Measurements from ENCODE around the gene GSTT2. TPM values are rescaled to one million over a fixed set of nuclear protein-coding genes. Genes with fewer than 3 reads are reported as not detected.

Gene GSTT2
- total RNA-seq, 1 donor from 2014 or later: not detected

DNA sequence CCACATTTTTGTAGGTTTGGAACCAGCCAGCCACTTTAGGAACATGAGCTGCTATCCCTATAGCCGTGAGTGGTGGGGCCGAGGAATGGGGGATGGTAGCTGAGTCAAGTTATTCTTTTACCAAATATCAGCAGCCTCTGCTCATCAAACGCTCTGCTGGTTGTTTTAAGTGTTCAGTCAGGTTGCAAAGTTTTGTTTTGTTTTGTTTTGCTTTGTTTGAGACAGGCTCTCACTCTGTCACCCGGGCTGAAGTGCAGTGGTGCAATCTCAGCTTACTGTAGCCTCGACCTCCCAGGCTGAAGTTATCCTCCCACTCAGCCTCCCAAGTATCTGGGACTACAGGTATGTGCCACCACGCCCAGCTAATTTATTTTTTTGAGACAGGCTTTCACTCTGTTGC lies 45.5 kb downstream of the GSTT2 start:
- no peak overlapping the region for H3K4me3 Mint-ChIP-seq
- peaks cover 33% of the 10 kb centered on the region for H3K4me1 Mint-ChIP-seq (ENCODE audit: low read depth)
- no peaks in the 10 kb centered on the region for H3K27me3 Mint-ChIP-seq (ENCODE audit: insufficient read depth)
- no peak for DNase-seq (ENCODE audit: low spot score)
- intact Hi-C loops (cut with micrococcal nuclease): no loop called here
- H3K9me3 Mint-ChIP-seq: no peaks in the 10 kb centered on the region
- H3K36me3 Mint-ChIP-seq (ENCODE audit: low read depth): peaks cover 26% of the 10 kb centered on the region
- no peak overlapping the region for H3K27ac Mint-ChIP-seq

DNA sequence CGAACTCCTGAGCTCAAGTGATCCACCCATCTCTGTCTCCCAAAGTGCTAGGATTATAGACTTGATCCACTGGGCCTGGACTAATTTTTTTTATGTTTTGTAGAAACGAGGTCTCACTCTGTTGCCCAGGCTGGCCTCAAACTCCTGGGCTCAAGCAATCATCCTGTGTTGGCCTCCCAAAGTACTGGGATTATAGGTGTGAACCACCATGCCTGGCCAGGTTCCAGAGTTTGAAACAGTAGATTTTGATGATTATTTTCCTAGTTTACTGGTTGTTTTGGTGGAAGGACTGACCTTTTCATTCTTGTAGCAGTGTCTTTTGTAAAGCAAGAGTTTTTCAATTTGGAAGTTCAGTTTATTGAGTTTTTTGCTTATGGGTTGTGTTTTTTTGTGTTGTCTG lies 46.1 kb downstream of the GSTT2 start:
- Mint-ChIP-seq H3K4me3 (no peak overlapping the region), H3K9me3 (no peaks in the 10 kb centered on the region), H3K36me3 (ENCODE audit: low read depth) (peaks cover 30% of the 10 kb centered on the region), H3K27ac (no peak overlapping the region), H3K27me3 (ENCODE audit: insufficient read depth) (no peaks in the 10 kb centered on the region), H3K4me1 (ENCODE audit: low read depth) (peaks cover 33% of the 10 kb centered on the region)
- intact Hi-C loops (cut with micrococcal nuclease): no loop called here
- DNase-seq (ENCODE audit: low spot score): no peak

DNA sequence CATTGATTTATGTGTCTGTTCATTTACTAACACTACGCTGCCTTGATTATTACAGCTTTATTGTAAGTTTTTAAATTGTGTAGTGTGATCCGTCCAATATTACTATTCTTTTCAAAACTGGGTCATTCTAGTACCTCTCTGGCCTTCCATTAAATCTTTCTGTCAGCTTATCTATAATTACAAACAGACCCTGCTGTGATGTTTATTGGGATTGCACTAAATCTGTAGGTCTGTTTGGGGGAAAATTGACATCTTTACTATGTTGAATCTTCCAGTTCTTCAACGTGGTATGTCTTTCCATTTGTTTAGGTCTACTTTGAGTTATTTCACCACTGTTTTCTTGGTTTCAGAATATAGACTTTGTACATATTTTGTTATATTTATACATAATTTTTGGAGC lies 46.8 kb downstream of the GSTT2 start:
- Mint-ChIP-seq H3K27ac (no peak overlapping the region), H3K4me3 (no peak overlapping the region), H3K36me3 (ENCODE audit: low read depth) (peaks cover 28% of the 10 kb centered on the region), H3K9me3 (no peaks in the 10 kb centered on the region), H3K27me3 (ENCODE audit: insufficient read depth) (no peaks in the 10 kb centered on the region), H3K4me1 (ENCODE audit: low read depth) (peaks cover 33% of the 10 kb centered on the region)
- no peak for DNase-seq (ENCODE audit: low spot score)
- intact Hi-C loops (cut with micrococcal nuclease): no loop called here

DNA sequence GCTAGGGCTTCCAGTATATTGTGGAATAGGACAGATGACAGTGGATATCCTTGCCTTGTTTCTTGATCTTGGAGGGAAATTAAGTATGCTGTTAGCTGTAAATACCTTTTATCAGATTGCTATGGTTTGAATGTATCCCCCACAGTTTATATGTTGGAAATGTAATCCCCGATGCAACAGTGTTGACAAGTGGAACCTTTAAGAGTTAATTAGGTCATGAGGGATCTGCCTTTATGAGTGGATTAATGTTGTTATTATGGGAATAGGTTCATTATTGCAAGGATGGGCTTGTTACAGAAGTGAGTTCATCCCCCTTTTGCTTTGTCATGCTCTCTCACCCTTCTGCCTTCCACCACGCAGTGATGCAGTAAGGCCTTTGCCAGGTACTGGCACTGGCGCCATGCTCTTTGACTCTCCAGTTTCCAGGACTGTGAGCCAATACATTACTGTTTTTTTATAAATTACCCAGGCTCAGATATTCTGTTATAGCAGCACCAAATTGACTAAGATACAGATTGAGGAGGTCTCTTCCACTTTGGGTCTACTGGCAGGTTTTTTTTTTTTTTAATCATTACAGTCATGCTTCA lies 47.5 kb downstream of the GSTT2 start:
- intact Hi-C loops (cut with micrococcal nuclease): no loop called here
- H3K36me3 Mint-ChIP-seq (ENCODE audit: low read depth): peaks cover 30% of the 10 kb centered on the region
- peaks cover 33% of the 10 kb centered on the region for H3K4me1 Mint-ChIP-seq (ENCODE audit: low read depth)
- no peak for DNase-seq (ENCODE audit: low spot score)
- no peak overlapping the region for H3K4me3 Mint-ChIP-seq
- H3K9me3 Mint-ChIP-seq: no peaks in the 10 kb centered on the region
- no peaks in the 10 kb centered on the region for H3K27me3 Mint-ChIP-seq (ENCODE audit: insufficient read depth)
- H3K27ac Mint-ChIP-seq: no peak overlapping the region

DNA sequence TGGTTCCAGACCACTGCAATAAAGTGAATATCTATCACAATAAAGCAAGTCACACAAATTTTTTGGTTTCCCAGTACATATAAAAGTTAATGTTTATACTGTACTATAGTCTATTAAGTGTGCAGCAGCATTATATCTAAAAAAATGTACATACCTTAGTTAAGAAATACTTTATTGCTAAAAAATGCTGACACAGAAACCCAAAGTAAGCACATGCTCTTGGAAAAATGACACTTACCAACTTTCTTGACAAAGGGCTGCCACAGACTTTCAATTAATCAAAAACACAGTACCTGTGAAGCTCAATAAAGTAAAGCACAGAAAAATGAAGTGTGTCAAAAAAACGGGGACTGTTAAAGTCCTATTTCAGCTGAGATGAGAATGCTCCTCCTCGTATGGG lies 48.1 kb downstream of the GSTT2 start:
- Mint-ChIP-seq H3K4me3 (no peak overlapping the region), H3K9me3 (no peaks in the 10 kb centered on the region), H3K36me3 (ENCODE audit: low read depth) (peaks cover 29% of the 10 kb centered on the region), H3K27me3 (ENCODE audit: insufficient read depth) (no peaks in the 10 kb centered on the region), H3K27ac (no peak overlapping the region), H3K4me1 (ENCODE audit: low read depth) (peaks cover 30% of the 10 kb centered on the region)
- intact Hi-C loops (cut with micrococcal nuclease): no loop called here
- DNase-seq (ENCODE audit: low spot score): no peak

DNA sequence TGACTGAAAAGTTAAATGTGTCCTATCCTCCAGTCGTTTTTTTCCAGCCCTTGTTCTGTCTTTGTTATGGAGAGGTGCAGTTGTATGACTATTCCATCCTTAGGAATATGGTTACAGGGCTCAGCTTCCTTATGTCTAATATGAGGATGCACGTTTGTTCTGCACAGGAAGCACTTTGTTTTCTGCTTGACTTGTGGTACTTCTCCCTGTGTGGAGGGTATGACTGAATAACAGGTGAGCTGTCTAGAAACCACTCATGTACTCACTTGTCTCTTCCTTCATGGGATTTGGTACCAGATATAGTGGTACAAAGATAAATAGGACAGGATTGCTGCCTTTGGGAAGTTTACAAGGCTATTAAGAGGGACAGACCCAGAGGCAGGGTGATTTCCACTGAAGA lies 48.6 kb downstream of the GSTT2 start:
- no peak for DNase-seq (ENCODE audit: low spot score)
- Mint-ChIP-seq H3K36me3 (ENCODE audit: low read depth) (peaks cover 25% of the 10 kb centered on the region), H3K9me3 (no peaks in the 10 kb centered on the region), H3K27me3 (ENCODE audit: insufficient read depth) (no peaks in the 10 kb centered on the region), H3K4me1 (ENCODE audit: low read depth) (peaks cover 24% of the 10 kb centered on the region), H3K27ac (no peak overlapping the region), H3K4me3 (no peak overlapping the region)
- intact Hi-C loops (cut with micrococcal nuclease): no loop called here

DNA sequence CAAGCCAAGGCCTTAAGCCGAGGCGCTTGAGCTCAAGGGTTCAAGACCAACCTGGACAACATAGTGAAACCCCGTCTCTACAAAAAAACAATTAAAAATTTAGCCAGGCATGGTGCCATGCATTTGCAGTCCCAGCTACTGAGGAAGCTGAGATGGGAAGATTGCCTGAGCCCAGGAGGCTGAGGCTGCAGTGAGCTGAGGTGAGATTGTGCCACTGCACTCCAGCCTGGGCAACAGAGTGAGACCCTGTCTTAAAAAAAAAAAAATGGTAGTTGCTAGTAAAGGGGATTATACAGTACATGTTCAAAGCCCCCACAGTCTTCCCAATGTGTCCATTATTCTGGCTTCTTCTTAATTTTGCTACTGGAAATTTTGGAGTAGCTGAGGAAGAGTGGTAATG lies 49.4 kb downstream of the GSTT2 start:
- no peaks in the 10 kb centered on the region for H3K27me3 Mint-ChIP-seq (ENCODE audit: insufficient read depth)
- no peak overlapping the region for H3K4me3 Mint-ChIP-seq
- no peak overlapping the region for H3K27ac Mint-ChIP-seq
- no peak for DNase-seq (ENCODE audit: low spot score)
- H3K9me3 Mint-ChIP-seq: no peaks in the 10 kb centered on the region
- intact Hi-C loops (cut with micrococcal nuclease): no loop called here
- H3K36me3 Mint-ChIP-seq (ENCODE audit: low read depth): peaks cover 23% of the 10 kb centered on the region
- peaks cover 17% of the 10 kb centered on the region for H3K4me1 Mint-ChIP-seq (ENCODE audit: low read depth)

DNA sequence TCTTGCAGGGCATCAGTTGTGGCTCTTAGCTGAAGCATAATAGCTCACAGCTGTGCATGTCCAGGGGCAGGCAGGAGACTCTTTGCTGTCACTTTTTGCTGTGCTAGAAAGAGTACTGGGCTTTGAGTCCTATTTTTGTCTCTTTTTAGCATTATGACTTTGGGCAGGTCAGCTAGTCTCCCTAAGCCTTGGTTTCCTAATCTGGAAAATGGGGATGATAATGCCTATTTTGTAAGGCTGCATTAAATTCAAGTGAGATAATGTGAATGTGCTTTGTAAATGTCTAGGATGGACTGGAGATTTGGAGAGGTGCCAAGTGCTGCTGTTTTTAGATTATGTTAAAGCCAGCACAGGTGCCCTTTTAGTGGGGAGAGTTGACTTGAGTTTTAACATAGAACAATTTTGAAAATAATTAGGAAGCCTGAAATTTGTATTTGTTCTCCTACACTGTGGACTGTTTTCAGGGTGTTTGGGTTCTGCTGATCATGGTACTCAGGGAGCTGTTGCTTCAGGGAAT lies 50.3 kb downstream of the GSTT2 start:
- no peak overlapping the region for H3K27ac Mint-ChIP-seq
- H3K4me3 Mint-ChIP-seq: no peak overlapping the region
- DNase-seq (ENCODE audit: low spot score): no peak
- H3K9me3 Mint-ChIP-seq: no peaks in the 10 kb centered on the region
- peaks cover 18% of the 10 kb centered on the region for H3K4me1 Mint-ChIP-seq (ENCODE audit: low read depth)
- peaks cover 21% of the 10 kb centered on the region for H3K36me3 Mint-ChIP-seq (ENCODE audit: low read depth)
- H3K27me3 Mint-ChIP-seq (ENCODE audit: insufficient read depth): no peaks in the 10 kb centered on the region
- intact Hi-C loops (cut with micrococcal nuclease): no loop called here

Other genes starting within 250 kb of the GSTT2 start
- 2.1 and 2.2 TPM in 2 replicates for gene ZNF70, start 229.0 kb upstream of the GSTT2 start, total RNA-seq
- gene VPREB3, start 225.7 kb upstream of the GSTT2 start, total RNA-seq: not detected in 2 replicates
- 0.29 and 0.49 TPM in 2 replicates for gene C22orf15, start 217.1 kb upstream of the GSTT2 start, total RNA-seq
- gene CHCHD10, start 212.2 kb upstream of the GSTT2 start, total RNA-seq: 89.1 and 96.4 TPM in 2 replicates
- gene MMP11, start 207.3 kb upstream of the GSTT2 start, total RNA-seq: 0.34 and 0.69 TPM in 2 replicates
- 92.4 and 99.8 TPM in 2 replicates for gene SMARCB1, start 193.2 kb upstream of the GSTT2 start, total RNA-seq
- gene DERL3, start 141.1 kb upstream of the GSTT2 start, total RNA-seq: 13.8 and 18.8 TPM in 2 replicates
- gene SLC2A11, start 122.3 kb upstream of the GSTT2 start, total RNA-seq: 8.3 and 8.4 TPM in 2 replicates
- 1,136 and 1,212 TPM in 2 replicates for gene MIF, start 85.8 kb upstream of the GSTT2 start, total RNA-seq
- gene GSTT2B, start 18.9 kb upstream of the GSTT2 start, total RNA-seq: 0.65 and 0.91 TPM in 2 replicates
- 4.0 and 4.7 TPM in 2 replicates for gene DDTL, start 13.2 kb upstream of the GSTT2 start, total RNA-seq
- 94.7 and 115 TPM in 2 replicates for gene DDT, start 5.7 kb upstream of the GSTT2 start, total RNA-seq
- gene GSTT4, start 25.3 kb downstream of the GSTT2 start, total RNA-seq: not detected in 2 replicates
- 97.6 and 98.1 TPM in 2 replicates for gene CABIN1, start 31.2 kb downstream of the GSTT2 start, total RNA-seq
- gene SUSD2, start 201.4 kb downstream of the GSTT2 start, total RNA-seq: 0.73 and 0.83 TPM in 2 replicates